Stimulated activated CD8-positive, alpha-beta memory T cell treated with anti-CD3 and anti-CD28 coated beads, Interleukin-4, amount 100 ng/mL, for 48 hours (primary cell): Measurements from ENCODE around the gene WDR48.

Experiments used
- DNase-seq: peaks from one replicate; pipeline ENCODE4 v3.0.0-alpha.2; 2020

The WDR48 gene

DNA sequence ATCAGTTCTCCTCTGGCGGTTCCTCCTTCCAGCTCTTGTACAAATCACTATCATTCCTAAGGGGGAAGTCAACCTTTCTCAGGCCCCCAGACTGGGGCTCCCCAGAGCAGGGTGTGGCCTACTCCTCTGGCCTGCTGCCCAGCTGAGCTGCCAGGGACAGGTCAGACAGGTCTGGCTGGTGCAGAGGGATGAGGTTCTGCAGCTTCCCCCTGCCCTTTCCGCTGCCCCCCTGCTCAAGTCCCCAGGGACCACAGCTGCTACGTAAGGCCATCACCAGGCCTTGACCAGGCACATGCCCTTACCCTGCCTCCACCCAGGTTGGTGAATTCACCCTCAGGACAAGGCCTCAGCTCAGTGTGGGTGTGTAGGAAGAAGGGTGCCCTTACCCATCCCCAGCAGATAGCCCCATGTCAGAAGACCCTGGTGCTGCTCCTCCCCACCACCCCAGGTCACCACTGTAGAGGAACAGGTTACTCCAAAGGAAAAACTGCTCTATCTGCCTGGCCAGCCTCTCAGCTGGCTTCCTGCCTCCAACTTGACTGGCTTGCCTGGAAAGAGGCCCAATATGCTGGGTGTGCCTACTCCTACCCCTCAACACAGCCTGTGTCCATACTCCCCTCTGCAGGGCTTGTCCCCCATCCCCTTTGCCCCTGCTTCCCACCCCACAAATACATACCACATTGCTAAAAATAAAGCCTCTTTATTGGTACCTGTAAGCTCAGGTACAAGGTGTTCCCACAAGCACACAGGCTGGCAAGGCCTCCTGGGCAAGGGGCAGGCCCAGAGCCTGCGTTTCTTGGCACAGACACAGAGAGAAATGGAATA, 89.6 kb downstream of the WDR48 start:
- DNase-seq: no peak

DNA sequence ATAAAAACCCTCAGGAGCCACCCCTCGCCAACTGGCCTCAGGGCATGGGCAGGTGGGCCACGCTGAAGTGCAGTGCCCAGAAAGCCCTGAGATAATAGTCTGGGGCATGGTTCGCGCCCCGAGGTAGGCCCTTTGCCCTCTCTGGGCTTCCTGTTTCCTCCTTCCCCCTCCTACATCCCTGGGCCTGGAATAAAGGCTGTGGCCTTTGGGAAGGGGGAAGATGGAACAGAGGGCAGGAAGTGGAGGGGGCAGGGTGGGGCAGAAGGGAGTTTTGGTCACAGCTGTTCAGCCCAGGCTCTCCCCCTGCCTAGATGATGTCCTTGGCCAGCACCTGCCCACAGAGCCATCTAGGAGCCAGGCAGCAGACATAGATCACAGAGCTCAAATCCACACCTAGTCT, 90.3 kb downstream of the WDR48 start:
- DNase-seq: no peak

DNA sequence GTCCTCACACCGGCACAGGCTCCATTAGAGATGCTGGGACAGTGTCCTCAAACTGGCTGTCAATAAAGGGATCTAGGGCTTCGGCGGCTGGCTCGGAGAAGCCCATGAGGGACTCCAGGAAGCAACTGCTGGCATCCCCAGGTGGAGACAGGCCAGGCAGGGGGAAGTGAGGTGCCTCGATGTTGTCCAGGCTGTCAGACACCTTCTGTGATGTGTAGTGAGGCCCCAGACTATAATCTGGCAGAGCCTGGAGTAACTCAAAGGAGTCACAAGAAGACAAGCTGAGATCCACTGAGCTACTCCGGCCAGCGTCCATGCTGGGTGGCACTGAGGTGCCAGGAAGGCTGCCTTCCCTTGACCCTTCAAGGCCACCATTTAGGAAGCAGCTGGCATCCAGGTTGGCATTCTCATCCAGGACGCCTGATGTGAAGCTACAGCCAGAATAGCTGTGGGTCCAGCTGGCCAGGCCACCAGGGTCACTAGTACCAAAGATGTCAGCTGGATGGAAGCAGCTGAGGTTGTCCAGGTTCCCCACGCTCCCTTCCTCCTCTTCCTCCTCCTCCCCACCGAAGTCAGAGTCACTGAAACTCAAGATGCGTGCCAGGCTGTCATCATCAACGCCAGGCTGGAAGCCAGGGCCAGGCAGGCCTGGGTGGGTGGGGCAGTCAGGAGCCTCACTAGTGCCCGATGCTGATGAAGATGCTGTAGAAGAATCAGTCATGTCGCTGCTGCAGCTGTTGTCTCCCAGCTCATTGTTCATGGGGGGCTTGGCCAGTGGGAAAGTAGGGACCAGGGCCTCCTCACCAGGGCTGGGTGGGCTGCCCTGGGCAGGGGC, 91.5 kb downstream of the WDR48 start:
- DNase-seq: no peak

DNA sequence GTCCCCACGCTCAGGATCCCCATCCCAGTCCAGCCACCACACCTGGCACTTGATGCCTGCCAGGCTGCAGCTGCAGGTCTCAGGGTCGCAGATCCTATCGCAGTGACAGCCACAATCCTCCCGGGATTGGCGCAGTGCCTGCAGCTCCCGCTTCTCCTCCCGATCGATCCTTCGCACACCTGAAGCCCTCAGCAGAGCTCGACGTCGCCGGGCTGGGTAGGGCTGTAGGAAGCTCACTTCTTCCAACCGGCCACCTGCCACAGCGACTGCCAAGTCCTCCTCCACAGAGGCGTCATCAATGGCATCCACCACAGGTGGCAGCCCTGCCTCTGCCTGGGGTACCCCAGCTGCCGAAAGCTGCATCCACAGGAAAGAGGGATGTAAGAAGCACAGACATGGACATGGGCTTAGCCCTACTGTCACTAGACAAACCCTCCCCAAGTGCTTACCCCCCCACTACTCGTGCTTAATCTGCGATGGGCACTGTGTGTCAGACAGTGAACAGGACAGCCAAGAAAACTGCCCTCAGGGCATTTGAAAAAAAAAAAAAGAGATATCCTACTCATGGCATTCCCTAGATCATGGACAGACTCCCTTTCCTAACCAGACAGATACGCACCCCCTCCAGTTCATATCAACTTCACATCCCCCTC, 92.4 kb downstream of the WDR48 start:
- no peak for DNase-seq

DNA sequence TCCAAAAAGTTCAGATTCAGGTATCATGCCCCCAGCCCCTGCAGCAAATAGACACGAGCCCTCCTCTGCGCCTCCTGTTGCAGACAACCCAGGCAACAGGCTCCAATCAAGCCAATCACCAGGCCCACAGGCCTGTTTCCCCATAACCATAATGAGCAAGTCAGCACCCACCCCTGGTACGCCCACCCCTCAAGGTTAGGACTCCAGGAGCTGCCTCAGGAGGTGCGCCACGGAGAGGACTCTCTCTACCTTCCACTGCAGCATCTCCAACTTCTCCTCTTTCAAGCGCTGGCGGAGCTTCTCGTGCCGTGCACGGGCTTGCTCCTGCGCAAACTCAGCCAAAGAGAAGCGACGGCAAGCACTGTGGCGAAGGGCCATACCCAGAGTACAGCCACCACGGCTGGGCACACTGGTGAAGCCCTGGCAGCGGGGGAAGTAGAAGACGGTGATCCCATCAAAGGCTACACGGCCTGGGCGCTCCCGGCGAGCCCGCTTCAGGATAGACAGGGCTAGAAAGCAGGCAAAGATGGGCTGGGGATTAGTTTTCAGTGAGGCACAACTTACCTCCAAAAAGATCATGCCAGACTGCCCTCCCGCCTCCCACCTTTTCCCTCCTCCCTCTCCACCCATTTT, 93.0 kb downstream of the WDR48 start:
- DNase-seq: no peak

DNA sequence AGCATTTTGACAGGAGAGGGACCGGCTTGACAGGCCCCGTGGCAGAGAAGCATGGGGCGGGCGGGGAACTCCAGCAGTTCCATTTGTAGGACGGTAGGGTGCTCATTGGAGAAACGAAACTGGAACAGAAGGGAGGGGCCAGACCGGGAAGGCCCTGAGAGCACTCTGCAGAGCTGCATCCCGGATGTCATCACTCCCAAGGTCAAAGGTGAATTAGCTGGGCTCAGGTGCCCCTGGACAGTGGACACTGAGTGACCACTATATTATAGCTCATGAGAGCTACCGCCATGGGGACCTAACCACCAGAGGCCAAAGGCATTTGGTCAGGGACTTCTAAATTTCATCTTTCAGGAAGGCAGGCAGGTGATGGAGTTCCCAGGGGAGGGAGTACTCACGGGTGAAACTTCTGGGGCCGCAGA, 94.3 kb downstream of the WDR48 start:
- DNase-seq: no peak
